Esophagus muscularis mucosa (tissue), 4 donors: ENCODE measurements around the gene PLAGL2.

Source experiments
- CTCF ChIP-seq, 3 experiments: fragments of 200-600 bp in 2 of 3; fragments of 450-650 bp in 1 of 3; sonication (generic) in 2 of 3; IDR thresholded peaks; one replicate each; pipeline ENCODE4 v1.5.1; 2017 to 2019; ENCODE audit warnings: antibody characterized with exemption in 3 of 3, mild to moderate bottlenecking in 2 of 3, moderate library complexity in 1 of 3
- EP300 ChIP-seq: sonication (generic); formaldehyde crosslinking; IDR thresholded peaks from one replicate; pipeline ENCODE4 v1.6.1; 2017; ENCODE audit warnings: antibody characterized with exemption
- POLR2A ChIP-seq: fragments of 450-650 bp; IDR thresholded peaks from one replicate; pipeline ENCODE4 v1.6.1; 2017; ENCODE audit warnings: antibody characterized with exemption, moderate library complexity, mild to moderate bottlenecking, low read depth
- POLR2AphosphoS5 ChIP-seq, 2 donors: sonication (generic); formaldehyde crosslinking; IDR thresholded peaks; one replicate each; pipeline ENCODE4 v1.6.1; 2017; ENCODE audit warnings: antibody characterized with exemption in 2 of 2

GRCh38 chr20:32199006-32199405, 8.5 kb downstream of the PLAGL2 start:
- TF ChIP-seq CTCF (IDR thresholded peaks at IDR 0.05) (no peak), POLR2A (no peak), POLR2AphosphoS5 (IDR thresholded peaks at IDR 0.05) (no peak), EP300 (no peak)
